ENCODE measurements around the gene CACNA1G. TPM values are rescaled to one million over a fixed set of nuclear protein-coding genes. Genes with fewer than 3 reads are reported as not detected.

Gene CACNA1G
- total and polyA plus RNA-seq, 2 donors from 2014 or later = 0.06 TPM; not detected in 1

DNA sequence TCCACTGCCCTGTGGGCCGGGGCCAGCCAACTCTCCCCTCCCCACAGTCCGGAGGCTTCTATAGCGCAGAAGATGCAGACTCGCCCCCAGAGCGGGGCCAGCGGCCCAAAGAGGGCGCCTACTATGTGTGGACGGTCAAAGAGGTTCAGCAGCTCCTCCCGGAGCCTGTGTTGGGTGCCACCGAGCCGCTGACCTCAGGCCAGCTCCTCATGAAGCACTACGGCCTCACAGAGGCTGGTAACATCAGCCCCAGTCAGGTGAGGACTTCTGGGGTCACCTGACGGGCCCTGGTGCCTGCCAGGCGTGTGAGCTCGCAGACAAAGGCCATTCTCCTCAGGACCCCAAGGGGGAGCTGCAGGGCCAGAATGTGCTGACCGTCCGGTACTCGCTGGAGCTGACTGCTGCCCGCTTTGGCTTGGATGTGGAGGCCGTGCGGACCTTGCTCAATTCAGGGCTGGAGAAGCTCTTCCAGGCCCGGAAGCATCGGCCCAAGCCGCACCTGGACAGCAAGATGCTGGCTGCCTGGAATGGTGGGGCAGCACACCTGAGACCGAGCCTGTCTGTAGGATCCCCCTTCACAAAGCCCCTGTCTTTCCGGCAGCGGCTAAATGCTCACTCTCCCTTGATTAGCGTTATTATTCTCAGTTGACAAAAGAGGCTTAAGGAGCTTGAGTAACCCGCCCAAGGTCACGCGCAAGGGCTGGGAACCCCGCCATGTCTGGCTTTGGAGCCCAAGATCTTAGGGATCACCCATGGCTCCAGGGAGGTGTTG lies 9.7 kb upstream of the CACNA1G start:
- DNase-seq = peak; percentile 91 to 95 (median 94)
- Histone ChIP-seq H3K4me3 (ENCODE audit: low read length in 3 of 3) (no peak overlapping the region), H3K4me1 (ENCODE audit: control insufficient read depth in 2 of 3, insufficient read depth in 2 of 3, low read depth in 1 of 3, low read length in 3 of 3) (peaks cover 0 to 9% (median 4%) of the 10 kb centered on the region in 3 donors), H3K9ac (ENCODE audit: low read length in 3 of 3) (no peak overlapping the region), H3K36me3 (ENCODE audit: control insufficient read depth in 2 of 3, insufficient read depth in 3 of 3, low read length in 3 of 3) (peaks cover 0 to 15% (median 4%) of the 10 kb centered on the region in 3 donors), H3K27me3 (ENCODE audit: control insufficient read depth, insufficient read depth, low read length) (no peaks in the 10 kb centered on the region), H3K9me3 (ENCODE audit: control insufficient read depth in 2 of 3, insufficient read depth in 1 of 3, low read length in 3 of 3) (no peaks in the 10 kb centered on the region), H3K27ac (ENCODE audit: low read depth in 2 of 2, low read length in 2 of 2) (no peak overlapping the region)
- intact Hi-C loops (cut with DNase I) = loop anchor here (10.0 kb wide), 1 partner anchor 124 kb away; no protein-coding TSS in a partner anchor
- no peak for FAIRE-seq
- TF ChIP-seq, protein P1, sequence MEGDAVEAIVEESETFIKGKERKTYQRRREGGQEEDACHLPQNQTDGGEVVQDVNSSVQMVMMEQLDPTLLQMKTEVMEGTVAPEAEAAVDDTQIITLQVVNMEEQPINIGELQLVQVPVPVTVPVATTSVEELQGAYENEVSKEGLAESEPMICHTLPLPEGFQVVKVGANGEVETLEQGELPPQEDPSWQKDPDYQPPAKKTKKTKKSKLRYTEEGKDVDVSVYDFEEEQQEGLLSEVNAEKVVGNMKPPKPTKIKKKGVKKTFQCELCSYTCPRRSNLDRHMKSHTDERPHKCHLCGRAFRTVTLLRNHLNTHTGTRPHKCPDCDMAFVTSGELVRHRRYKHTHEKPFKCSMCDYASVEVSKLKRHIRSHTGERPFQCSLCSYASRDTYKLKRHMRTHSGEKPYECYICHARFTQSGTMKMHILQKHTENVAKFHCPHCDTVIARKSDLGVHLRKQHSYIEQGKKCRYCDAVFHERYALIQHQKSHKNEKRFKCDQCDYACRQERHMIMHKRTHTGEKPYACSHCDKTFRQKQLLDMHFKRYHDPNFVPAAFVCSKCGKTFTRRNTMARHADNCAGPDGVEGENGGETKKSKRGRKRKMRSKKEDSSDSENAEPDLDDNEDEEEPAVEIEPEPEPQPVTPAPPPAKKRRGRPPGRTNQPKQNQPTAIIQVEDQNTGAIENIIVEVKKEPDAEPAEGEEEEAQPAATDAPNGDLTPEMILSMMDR (IDR thresholded peaks at IDR 0.05; ENCODE audit: borderline replicate concordance, extremely low read depth, insufficient read depth) = peak; percentile 90

DNA sequence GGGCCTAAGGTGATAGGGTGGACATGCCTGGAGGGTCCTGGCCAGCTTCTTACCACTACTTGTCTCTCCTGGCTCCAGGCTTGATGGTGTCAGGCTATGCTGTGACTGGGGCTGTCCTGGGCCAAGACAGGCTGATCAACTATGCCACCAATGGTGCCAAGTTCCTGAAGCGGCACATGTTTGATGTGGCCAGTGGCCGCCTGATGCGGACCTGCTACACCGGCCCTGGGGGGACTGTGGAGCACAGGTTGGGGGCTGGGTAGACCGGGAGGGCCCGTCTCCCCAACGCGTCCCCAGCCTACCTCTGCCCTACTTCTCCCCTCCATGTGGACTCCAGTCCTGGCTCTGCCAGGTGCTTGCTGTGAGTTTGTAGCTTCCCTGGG lies 9.1 kb upstream of the CACNA1G start:
- no peaks in the 10 kb centered on the region for H3K9me3 ChIP-seq (ENCODE audit: control insufficient read depth in 2 of 3, insufficient read depth in 1 of 3, low read length in 3 of 3)
- no peaks in the 10 kb centered on the region for H3K27me3 ChIP-seq (ENCODE audit: control insufficient read depth, insufficient read depth, low read length)
- no peak for FAIRE-seq
- H3K4me3 ChIP-seq (ENCODE audit: low read length in 3 of 3) = no peak overlapping the region
- DNase-seq = peak in 1 of 5 donors; percentile 74
- peaks cover 0 to 15% (median 4%) of the 10 kb centered on the region in 3 donors for H3K36me3 ChIP-seq (ENCODE audit: control insufficient read depth in 2 of 3, insufficient read depth in 3 of 3, low read length in 3 of 3)
- no peak overlapping the region for H3K27ac ChIP-seq (ENCODE audit: low read depth in 2 of 2, low read length in 2 of 2)
- H3K4me1 ChIP-seq (ENCODE audit: control insufficient read depth in 2 of 3, insufficient read depth in 2 of 3, low read depth in 1 of 3, low read length in 3 of 3) = peaks cover 0 to 9% (median 4%) of the 10 kb centered on the region in 3 donors
- TF ChIP-seq, protein P1 (IDR thresholded peaks at IDR 0.05; ENCODE audit: borderline replicate concordance, extremely low read depth, insufficient read depth) = no peak
- no peak overlapping the region for H3K9ac ChIP-seq (ENCODE audit: low read length in 3 of 3)
- intact Hi-C loops (cut with DNase I) = loop anchor here (10.0 kb wide), 1 partner anchor 123 kb away; no protein-coding TSS in a partner anchor

DNA sequence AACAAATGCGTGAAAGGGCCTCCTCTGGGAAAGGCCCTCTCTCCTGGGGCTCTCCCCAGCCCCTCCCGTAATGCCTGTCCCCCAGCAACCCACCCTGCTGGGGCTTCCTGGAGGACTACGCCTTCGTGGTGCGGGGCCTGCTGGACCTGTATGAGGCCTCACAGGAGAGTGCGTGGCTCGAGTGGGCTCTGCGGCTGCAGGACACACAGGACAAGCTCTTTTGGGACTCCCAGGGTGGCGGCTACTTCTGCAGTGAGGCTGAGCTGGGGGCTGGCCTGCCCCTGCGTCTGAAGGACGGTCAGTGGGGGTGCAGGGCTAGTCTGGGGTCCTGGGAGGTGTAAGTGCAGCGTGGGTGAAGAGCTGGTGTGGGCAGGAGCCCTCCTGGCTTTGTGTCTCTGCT lies 8.6 kb upstream of the CACNA1G start:
- Histone ChIP-seq H3K27me3 (ENCODE audit: control insufficient read depth, insufficient read depth, low read length) (no peaks in the 10 kb centered on the region), H3K9ac (ENCODE audit: low read length in 3 of 3) (no peak overlapping the region), H3K4me1 (ENCODE audit: control insufficient read depth in 2 of 3, insufficient read depth in 2 of 3, low read depth in 1 of 3, low read length in 3 of 3) (peaks cover 0 to 5% (median 4%) of the 10 kb centered on the region in 3 donors), H3K27ac (ENCODE audit: low read depth in 2 of 2, low read length in 2 of 2) (no peak overlapping the region), H3K4me3 (ENCODE audit: low read length in 3 of 3) (no peak overlapping the region), H3K9me3 (ENCODE audit: control insufficient read depth in 2 of 3, insufficient read depth in 1 of 3, low read length in 3 of 3) (no peaks in the 10 kb centered on the region), H3K36me3 (ENCODE audit: control insufficient read depth in 2 of 3, insufficient read depth in 3 of 3, low read length in 3 of 3) (peaks cover 0 to 15% (median 4%) of the 10 kb centered on the region in 3 donors)
- TF ChIP-seq, protein P1 (IDR thresholded peaks at IDR 0.05; ENCODE audit: borderline replicate concordance, extremely low read depth, insufficient read depth) = no peak
- DNase-seq (no peak), FAIRE-seq (no peak)
- intact Hi-C loops (cut with DNase I) = loop anchor here (10.0 kb wide), 1 partner anchor 123 kb away; no protein-coding TSS in a partner anchor

All from kidney (tissue), 14 donors.